IMR-90 (cell line): ENCODE measurements around the gene DOCK2.

Experiments used
- CEBPB ChIP-seq: IDR thresholded peaks from 2 replicates; pipeline ENCODE4 v1.6.1; 2012; ENCODE audit warnings: low read depth, low read length, improper control_type of control experiment
- FOS ChIP-seq: fragments of 150-350 bp; IDR thresholded peaks from 2 replicates; pipeline ENCODE4 v1.6.1; 2016; ENCODE audit warnings: low read depth, low read length
- MAFK ChIP-seq: IDR thresholded peaks from 2 replicates; pipeline ENCODE4 v1.6.1; 2012; ENCODE audit warnings: low read depth, low read length, improper control_type of control experiment
- MAZ ChIP-seq: IDR thresholded peaks from 2 replicates; pipeline ENCODE4 v1.6.1; 2012; ENCODE audit warnings: low read depth, mild to moderate bottlenecking, low read length, improper control_type of control experiment, moderate library complexity, borderline replicate concordance
- MXI1 ChIP-seq: IDR thresholded peaks from 2 replicates; pipeline ENCODE4 v1.6.1; 2012; ENCODE audit warnings: low read depth, mild to moderate bottlenecking, low read length, moderate library complexity, borderline replicate concordance
- NFE2L2 ChIP-seq: fragments of 150-350 bp; IDR thresholded peaks from 2 replicates; pipeline ENCODE4 v1.6.1; 2016; ENCODE audit warnings: low read depth, mild to moderate bottlenecking, low read length
- POLR2A ChIP-seq: IDR thresholded peaks from 2 replicates; pipeline ENCODE4 v1.6.1; 2012; ENCODE audit warnings: mild to moderate bottlenecking, low read depth, low read length
- RAD21 ChIP-seq: IDR thresholded peaks from 2 replicates; pipeline ENCODE4 v1.6.1; 2012; ENCODE audit warnings: low read length, improper control_type of control experiment
- RCOR1 ChIP-seq: IDR thresholded peaks from 2 replicates; pipeline ENCODE4 v1.6.1; 2012; ENCODE audit warnings: mild to moderate bottlenecking, low read length, improper control_type of control experiment; ENCODE audit not compliant: insufficient replicate concordance
- SMC3 ChIP-seq: fragments of 150-350 bp; IDR thresholded peaks from 2 replicates; pipeline ENCODE4 v1.6.1; 2016; ENCODE audit warnings: low read depth, mild to moderate bottlenecking, antibody characterized with exemption, low read length, moderate library complexity
- TF ChIP-seq, protein P1 (sequence below): conservative IDR thresholded peaks from 2 replicates; pipeline ENCODE4 v1.5.1; 2012; ENCODE audit warnings: mild to moderate bottlenecking, low read depth, low read length, improper control_type of control experiment
- TF ChIP-seq, protein P2 (sequence below): fragments of 150-350 bp; IDR thresholded peaks from 2 replicates; pipeline ENCODE4 v1.6.1; 2017; ENCODE audit warnings: mild to moderate bottlenecking, antibody characterized with exemption, low read length, low read depth
- TF ChIP-seq, protein P3 (sequence below): fragments of 150-350 bp; IDR thresholded peaks from 2 replicates; pipeline ENCODE4 v1.6.1; 2016; ENCODE audit warnings: low read depth, mild to moderate bottlenecking, low read length, moderate library complexity, borderline replicate concordance

DNA sequence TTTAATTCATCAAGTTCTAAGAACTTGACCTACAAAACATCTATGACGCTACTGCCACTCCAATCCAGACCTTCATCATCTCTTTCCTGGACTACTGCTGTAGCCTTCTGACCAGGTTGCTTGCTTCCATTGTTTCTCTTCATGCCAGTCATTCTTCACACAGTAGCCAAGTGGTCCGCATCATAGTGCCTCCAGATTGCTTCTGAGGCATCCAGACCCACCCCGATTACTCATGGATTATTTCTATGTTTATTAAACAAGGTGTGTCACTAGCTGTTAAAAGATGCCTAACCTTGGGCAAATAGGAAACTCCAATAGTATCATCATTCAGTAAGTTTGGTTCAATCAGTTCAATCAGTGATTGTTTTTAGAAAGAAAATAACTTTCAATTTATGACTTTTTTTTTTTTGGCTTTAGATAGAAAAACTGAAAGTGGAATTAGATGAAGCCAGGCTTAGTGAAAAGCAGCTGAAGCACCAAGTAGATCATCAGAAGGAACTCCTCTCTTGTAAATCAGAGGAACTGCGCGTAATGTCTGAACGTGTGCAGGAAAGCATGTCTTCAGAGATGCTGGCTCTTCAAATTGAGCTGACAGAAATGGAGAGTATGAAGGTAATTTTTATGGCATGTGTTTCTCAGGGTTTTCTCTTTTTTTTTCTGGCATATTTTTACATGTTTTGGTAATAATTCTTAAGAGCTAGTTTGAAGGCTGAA, 44.0 kb upstream of the DOCK2 start:
- TF ChIP-seq, protein P1, sequence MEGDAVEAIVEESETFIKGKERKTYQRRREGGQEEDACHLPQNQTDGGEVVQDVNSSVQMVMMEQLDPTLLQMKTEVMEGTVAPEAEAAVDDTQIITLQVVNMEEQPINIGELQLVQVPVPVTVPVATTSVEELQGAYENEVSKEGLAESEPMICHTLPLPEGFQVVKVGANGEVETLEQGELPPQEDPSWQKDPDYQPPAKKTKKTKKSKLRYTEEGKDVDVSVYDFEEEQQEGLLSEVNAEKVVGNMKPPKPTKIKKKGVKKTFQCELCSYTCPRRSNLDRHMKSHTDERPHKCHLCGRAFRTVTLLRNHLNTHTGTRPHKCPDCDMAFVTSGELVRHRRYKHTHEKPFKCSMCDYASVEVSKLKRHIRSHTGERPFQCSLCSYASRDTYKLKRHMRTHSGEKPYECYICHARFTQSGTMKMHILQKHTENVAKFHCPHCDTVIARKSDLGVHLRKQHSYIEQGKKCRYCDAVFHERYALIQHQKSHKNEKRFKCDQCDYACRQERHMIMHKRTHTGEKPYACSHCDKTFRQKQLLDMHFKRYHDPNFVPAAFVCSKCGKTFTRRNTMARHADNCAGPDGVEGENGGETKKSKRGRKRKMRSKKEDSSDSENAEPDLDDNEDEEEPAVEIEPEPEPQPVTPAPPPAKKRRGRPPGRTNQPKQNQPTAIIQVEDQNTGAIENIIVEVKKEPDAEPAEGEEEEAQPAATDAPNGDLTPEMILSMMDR: no peak
- TF ChIP-seq FOS (no peak), RAD21 (no peak), NFE2L2 (no peak), CEBPB (no peak), MXI1 (no peak), POLR2A (no peak), SMC3 (no peak), RCOR1 (no peak), MAZ (no peak), MAFK (no peak)
- TF ChIP-seq, protein P2, sequence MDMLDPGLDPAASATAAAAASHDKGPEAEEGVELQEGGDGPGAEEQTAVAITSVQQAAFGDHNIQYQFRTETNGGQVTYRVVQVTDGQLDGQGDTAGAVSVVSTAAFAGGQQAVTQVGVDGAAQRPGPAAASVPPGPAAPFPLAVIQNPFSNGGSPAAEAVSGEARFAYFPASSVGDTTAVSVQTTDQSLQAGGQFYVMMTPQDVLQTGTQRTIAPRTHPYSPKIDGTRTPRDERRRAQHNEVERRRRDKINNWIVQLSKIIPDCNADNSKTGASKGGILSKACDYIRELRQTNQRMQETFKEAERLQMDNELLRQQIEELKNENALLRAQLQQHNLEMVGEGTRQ: no peak
- TF ChIP-seq, protein P3, sequence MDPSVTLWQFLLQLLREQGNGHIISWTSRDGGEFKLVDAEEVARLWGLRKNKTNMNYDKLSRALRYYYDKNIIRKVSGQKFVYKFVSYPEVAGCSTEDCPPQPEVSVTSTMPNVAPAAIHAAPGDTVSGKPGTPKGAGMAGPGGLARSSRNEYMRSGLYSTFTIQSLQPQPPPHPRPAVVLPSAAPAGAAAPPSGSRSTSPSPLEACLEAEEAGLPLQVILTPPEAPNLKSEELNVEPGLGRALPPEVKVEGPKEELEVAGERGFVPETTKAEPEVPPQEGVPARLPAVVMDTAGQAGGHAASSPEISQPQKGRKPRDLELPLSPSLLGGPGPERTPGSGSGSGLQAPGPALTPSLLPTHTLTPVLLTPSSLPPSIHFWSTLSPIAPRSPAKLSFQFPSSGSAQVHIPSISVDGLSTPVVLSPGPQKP: no peak
